Mesothelial cell of epicardium (in vitro differentiated cells): Measurements from ENCODE around the gene RIN2. TPM values are rescaled to one million over a fixed set of nuclear protein-coding genes. Genes with fewer than 3 reads are reported as not detected.

ENCODE experiments used
- DNase-seq, 2 experiments: peaks; one replicate each; pipeline ENCODE4 v3.0.0; 2021; ENCODE audit warnings: low spot score in 2 of 2; ENCODE audit not compliant: unreplicated experiment in 2 of 2
- H3K27ac Mint-ChIP-seq: 2 replicates; pipeline ENCODE4 v1.8.0; 2021; ENCODE audit warnings: mixed read lengths
- H3K27me3 Mint-ChIP-seq: 2 replicates; pipeline ENCODE4 v1.8.0; 2021; ENCODE audit warnings: low read depth, mixed read lengths
- H3K36me3 Mint-ChIP-seq: 2 replicates; pipeline ENCODE4 v1.8.0; 2021; ENCODE audit warnings: mixed read lengths
- H3K4me1 Mint-ChIP-seq: 2 replicates; pipeline ENCODE4 v1.8.0; 2021; ENCODE audit warnings: mixed read lengths
- H3K4me3 Mint-ChIP-seq: 2 replicates; pipeline ENCODE4 v1.8.0; 2021; ENCODE audit warnings: mild to moderate bottlenecking, moderate library complexity, mixed read lengths
- H3K9me3 Mint-ChIP-seq: 2 replicates; pipeline ENCODE4 v1.8.0; 2021; ENCODE audit warnings: mixed read lengths
- CTCF ChIP-seq: fragments of 200-600 bp; sonication (generic); IDR thresholded peaks from one replicate; pipeline ENCODE4 v1.5.0; 2021; ENCODE audit warnings: antibody characterized with exemption; ENCODE audit not compliant: unreplicated experiment
- total RNA-seq: library from RNA; stranded (reverse); gene quantifications from 3 replicates; pipeline ENCODE4 v1.2.1, GENCODE V29; 2021

Gene RIN2
- total RNA-seq, 1 donor from 2014 or later = 59.4 TPM

GRCh38 chr20:19723051-19723450 lies 35.0 kb upstream of the RIN2 start:
- no peaks in the 10 kb centered on the region for H3K27me3 Mint-ChIP-seq
- no peak overlapping the region for H3K27ac Mint-ChIP-seq
- H3K4me1 Mint-ChIP-seq = peaks cover 4% of the 10 kb centered on the region
- DNase-seq = no peak
- H3K4me3 Mint-ChIP-seq = no peak overlapping the region
- no peaks in the 10 kb centered on the region for H3K9me3 Mint-ChIP-seq
- no peaks in the 10 kb centered on the region for H3K36me3 Mint-ChIP-seq
- no peak for TF ChIP-seq CTCF

- Mint-ChIP-seq H3K4me3 (no peak overlapping the region), H3K36me3 (no peaks in the 10 kb centered on the region), H3K4me1 (peaks cover 4% of the 10 kb centered on the region), H3K27ac (no peak overlapping the region), H3K27me3 (no peaks in the 10 kb centered on the region), H3K9me3 (no peaks in the 10 kb centered on the region)
- DNase-seq = no peak
- TF ChIP-seq CTCF = no peak
Measured at GRCh38 chr20:19723813-19724430, 34.1 kb upstream of the RIN2 start.

GRCh38 chr20:19725373-19725772 lies 32.7 kb upstream of the RIN2 start:
- Mint-ChIP-seq H3K4me3 (no peak overlapping the region), H3K36me3 (no peaks in the 10 kb centered on the region), H3K9me3 (no peaks in the 10 kb centered on the region), H3K4me1 (peaks cover 4% of the 10 kb centered on the region), H3K27me3 (no peaks in the 10 kb centered on the region), H3K27ac (no peak overlapping the region)
- no peak for DNase-seq
- TF ChIP-seq CTCF = no peak

GRCh38 chr20:19725814-19726525 lies 32.1 kb upstream of the RIN2 start:
- Mint-ChIP-seq H3K27me3 (no peaks in the 10 kb centered on the region), H3K4me3 (no peak overlapping the region), H3K9me3 (no peaks in the 10 kb centered on the region), H3K4me1 (peaks cover 4% of the 10 kb centered on the region), H3K27ac (no peak overlapping the region), H3K36me3 (no peaks in the 10 kb centered on the region)
- TF ChIP-seq CTCF = no peak
- DNase-seq = no peak

GRCh38 chr20:19727251-19727847 lies 30.7 kb upstream of the RIN2 start:
- DNase-seq = no peak
- H3K4me3 Mint-ChIP-seq = no peak overlapping the region
- no peak for TF ChIP-seq CTCF

More at GRCh38 chr20:19727251-19727847, 30.7 kb upstream of the RIN2 start:
- no peak overlapping the region for H3K27ac Mint-ChIP-seq
- no peaks in the 10 kb centered on the region for H3K9me3 Mint-ChIP-seq
- no peaks in the 10 kb centered on the region for H3K36me3 Mint-ChIP-seq
- H3K4me1 Mint-ChIP-seq = peaks cover 4% of the 10 kb centered on the region
- H3K27me3 Mint-ChIP-seq = no peaks in the 10 kb centered on the region
